ENCODE results near the gene ACACA.
"Not testable (repeated sequence)": the region's sequence is repeated elsewhere in the genome, so short reads cannot be mapped to it uniquely, and the experiment has no call there.

The ACACA gene

DNA sequence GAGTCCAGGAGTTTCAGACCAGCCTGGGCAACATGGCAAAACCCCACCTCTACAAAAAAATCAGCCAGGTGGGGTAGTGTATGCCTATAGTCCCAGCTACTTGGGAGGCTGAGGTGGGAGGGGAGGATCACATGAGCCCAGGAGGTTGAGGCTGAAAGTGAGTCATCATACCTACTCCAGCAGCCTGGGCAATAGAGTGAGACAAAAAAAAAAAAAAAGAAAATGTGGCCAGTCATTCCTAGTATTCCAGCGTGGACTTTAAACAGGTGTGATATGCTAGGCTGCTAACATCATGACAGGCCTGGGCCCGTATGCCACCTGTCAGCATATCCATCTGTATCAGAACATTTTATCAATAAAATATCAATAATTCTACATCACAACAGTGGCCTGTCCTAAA is 314.6 kb downstream of the ACACA start:
- DNase-seq = no peak

DNA sequence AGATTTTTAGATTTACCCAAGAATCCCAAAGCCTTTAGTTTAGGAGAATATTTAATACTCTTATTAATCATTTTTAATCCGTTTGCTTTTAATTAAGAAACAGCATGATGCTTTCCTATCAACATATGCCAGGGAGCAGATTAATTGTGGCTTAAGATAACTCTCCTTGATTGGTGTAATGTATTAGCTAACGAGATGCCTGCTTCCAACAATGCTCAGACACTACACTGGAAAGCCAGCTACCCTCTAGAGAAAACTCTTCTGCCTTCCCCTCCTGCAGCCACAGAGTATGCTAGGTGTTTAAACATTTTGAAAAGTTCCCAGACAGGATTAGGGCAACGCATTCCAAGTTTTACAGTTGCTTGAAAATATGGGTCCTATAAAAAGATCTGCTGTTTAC is 315.7 kb downstream of the ACACA start:
- no peak for DNase-seq

GRCh38 chr17:37089956-37090355 is 316.7 kb downstream of the ACACA start:
- DNase-seq = peak; percentile 47

DNA sequence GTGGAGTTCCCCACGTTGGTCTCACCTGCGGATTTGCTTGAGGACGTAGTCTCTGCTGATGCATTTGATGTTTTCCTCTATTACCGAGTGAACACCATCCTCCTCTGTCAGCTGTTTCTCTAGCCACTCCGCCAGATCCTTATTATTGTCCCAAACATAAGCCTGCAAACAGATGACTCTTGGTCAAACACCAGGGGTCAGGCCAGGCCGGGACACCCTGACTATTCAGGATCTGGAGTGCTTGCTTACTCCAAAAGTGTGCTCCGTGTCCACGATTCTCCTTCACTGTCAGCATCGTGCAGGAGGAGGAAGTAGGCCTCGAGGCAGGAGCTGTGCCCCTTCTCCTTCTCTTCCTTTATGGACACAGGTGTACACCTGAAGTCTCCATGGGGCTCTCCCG is 317.7 kb downstream of the ACACA start:
- DNase-seq = no peak

- no peak for DNase-seq
Observed at GRCh38 chr17:37088459-37088858, 318.2 kb downstream of the ACACA start.

GRCh38 chr17:37087683-37088082 is 319.0 kb downstream of the ACACA start:
- no peak for DNase-seq

DNA sequence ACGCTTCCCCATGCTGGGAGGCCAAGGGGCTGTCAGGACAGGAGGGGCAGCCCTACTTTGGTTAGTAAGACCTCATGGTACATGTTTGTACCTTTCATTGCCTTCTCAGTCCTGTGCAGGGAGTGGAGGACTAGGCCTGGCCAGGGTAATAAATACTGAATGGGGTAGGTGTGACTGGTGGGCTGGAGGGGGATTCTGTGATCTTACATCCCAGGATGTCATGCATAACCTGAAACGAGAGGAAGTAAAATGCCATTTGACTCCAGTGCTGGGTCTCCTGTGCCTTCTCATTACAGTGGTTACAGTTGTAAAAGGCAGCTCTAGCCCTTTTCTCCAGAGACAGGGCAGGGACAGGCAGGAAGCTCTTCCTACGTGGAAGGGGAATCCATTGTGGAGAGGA is 319.7 kb downstream of the ACACA start:
- no peak for DNase-seq

DNA sequence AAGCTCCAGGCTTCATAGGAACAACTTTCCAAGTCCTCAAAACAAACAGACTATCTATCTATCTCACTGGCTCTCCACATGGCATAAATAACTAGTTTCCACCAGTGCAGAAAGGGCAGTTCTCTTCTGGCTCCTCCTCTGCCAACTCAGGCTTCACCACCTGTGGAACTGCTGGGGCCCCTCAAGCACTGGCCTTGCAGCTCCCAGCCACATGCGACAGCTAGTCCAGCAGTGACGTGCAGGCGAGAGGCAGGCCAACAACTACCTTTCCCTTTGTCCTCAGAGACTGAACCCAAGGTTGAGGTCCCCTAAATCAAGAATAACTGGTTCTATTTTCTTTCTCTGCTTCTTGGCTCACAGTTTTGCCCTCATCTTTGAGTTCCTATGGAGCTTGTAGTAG is 320.3 kb downstream of the ACACA start:
- DNase-seq = no peak

- DNase-seq = no peak
Observed at GRCh38 chr17:37084372-37084771, 322.3 kb downstream of the ACACA start.

DNA sequence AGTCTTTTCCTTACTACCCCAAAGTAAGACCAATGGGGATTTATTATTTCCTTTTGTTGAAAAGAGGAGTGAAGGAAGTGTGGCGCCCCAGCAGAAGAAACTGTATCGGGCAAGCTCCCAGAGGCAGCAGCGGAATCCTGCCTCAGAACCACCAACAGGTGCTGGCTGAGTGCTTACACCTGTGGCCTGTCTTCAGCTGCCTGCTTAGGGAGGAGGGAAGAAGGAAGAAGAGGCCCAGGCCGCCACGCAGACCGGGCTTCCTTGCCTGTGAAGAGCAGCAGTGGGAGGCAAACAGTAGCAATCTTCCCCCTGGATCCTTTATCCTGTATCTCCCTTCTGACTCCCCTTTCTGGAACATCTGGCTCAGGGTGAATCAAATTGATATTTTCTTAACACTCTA is 323.2 kb downstream of the ACACA start:
- no peak for DNase-seq

DNA sequence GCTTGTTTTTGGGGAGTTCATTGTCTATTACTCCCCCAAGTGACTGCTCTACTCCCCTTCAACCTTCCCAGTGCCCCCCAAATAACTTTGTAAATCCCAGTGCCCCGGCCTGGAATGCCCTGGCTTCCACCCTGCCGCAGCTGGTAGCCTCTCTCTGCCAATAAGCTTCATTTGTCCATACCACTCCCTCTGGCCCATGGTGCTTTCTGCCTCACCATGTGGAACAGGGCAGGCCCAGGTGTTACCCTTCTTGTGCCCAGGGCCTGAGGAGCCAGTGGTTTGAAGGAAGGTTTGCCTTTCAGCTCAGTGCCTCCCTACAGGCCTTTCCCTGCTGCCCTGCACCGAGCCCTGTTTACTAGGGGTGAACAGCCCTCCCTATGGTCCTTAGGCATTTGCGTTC is 323.7 kb downstream of the ACACA start:
- no peak for DNase-seq

DNA sequence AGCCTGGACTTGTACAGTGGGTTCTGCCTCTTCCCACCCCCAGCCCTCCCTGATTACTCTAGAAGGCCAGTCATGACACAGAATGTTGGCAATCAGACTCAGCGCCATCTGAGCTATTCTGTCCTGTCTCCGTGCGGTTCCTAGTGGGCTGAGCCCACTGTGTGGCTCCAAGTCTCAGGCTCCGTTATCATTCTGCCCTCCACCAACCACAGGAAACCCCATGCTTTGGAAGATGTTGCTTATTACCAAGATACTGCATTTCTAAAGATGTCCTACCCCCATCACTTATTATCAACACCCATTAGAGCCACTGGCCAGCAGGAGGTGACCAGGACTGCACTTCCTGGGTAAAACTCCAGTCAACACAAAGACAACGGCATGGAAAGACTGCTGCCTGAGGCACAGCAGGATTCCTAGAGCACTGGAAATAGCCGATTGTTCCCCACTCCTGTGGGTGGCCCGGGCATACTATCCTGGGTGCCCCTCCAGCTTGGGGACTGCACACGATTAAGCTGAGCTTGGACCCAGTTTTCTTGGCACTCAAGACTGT is 324.2 kb downstream of the ACACA start:
- no peak for DNase-seq

- no peak for DNase-seq
Observed at GRCh38 chr17:37081287-37081686, 325.3 kb downstream of the ACACA start.

GRCh38 chr17:37079735-37080134 is 326.9 kb downstream of the ACACA start:
- no peak for DNase-seq

- no peak for DNase-seq
Observed at GRCh38 chr17:37079065-37079708, 327.4 kb downstream of the ACACA start.

DNA sequence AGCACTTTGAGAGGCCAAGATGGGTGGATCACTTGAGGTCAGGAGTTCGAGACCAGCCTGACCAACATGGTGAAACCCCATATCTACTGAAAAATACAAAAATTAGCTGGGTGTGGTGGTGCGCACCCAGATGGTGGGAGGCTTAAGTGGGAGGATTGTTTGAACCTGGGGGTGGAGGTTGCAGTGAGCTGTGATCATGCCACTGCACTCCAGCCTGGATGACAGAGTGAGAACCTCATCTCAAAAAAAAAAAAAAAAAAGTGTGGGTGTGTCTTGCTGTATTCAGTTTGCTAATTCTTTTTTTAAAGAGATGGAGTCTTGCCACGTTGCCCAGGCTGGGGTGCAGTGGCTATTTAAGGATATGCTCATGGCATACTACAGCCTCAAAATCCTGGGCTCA is 333.2 kb downstream of the ACACA start:
- DNase-seq = not testable (repeated sequence)

DNA sequence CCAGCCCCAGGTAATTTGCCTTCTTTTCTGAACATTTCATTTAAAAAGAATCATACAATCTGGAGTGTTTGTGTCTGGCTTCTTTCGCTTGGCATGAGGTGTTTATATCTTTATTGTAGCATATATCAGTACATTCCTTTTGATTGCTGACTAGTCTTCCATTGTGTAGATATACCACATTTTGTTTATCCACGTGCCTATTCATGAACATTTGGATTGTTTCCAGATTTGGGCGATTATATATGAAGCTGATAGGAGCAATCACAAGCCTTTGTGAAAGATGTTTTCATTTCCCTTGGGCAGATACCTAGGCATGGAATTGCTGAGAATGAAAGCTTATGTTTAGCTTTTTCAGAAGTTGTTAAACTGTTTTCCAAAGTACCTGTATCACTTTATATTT is 337.5 kb downstream of the ACACA start:
- DNase-seq = no peak

- DNase-seq = no peak
Observed at GRCh38 chr17:37068266-37068665, 338.4 kb downstream of the ACACA start.

- no peak for DNase-seq
Observed at GRCh38 chr17:37067555-37068111, 339.0 kb downstream of the ACACA start.

DNA sequence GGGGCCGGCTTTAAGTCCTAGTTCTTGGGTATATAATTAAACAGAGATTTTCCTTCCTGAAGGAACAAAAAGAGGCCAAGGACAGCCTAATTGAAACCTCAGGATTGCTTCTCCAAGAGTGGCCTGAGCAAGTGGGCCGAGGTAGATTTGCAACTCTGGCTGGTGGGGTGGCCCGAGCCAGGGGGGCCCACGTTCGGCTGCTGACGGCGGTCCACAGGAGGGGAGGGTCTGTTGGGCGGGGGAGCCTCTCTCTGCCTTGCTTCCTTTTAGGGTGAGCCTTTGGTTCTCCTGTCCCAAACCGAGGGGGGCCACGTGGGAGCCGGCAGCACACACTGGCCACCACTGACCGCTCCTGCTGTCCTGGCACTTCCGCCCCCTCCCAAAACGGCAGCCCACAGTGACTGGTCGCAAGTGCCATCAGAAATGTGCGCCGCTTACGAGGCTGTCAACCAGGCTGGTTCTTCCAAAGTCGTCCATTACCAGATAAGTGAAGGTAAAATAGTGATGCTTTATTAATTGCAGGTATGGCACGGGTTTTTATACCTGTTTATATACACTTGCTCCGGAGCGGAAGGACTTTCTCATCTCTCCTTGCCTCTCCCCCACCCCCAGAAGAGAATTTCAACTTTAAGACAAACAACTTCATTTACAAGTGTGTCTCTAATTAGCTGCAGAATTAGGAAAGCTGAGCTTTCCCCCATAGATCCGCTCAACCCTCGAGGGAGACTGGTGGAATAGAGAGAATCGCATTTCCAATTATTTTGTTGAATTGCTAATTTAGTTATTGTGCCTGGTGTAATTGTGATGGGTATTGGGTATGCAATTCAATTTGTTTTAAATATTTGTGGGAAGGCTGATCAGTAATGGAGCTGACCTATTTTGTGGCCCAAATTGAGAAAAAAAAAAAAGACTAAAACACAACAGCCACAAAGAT is 340.0 kb downstream of the ACACA start:
- no peak for DNase-seq

DNA sequence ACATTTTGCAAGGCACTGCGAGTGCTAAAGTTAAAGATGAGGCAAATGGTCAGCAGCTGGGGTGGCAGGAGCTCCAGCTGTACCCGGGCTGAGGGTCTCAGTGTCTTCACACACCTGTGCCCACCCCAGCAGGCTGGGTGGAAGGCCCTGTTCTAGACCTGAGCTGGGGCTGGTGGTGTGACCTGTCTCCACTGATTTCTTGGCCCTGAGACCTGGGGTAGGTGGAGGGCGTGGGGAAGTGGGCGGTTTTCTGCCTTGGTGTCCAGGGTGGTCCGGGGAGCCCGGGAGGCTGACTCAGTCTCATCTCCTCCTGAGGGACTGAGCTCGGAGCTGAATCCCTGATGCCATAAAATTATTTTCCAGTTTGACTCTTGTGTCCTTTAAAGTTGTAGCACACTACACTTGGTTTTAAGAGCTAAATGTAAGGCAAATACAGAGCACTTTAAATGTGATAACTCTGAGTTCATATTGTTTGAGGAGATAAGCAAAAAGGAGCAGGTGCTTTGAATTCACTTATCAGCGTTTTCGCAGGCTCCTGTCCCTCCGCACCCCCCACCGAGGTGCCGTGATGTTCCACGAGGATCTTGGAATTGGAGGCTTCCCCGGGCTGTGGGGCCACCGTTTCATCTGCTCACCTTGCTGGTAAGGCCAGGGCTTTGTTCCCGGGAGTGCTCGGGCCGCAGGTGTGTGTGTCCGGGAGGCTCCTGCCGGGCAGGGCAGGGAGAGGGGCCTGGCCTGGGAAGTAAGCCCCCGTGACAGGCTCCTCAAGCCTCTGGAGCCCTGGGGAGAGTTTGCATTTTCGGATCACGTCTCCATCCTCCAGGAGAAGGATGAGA is 340.9 kb downstream of the ACACA start:
- no peak for DNase-seq

GRCh38 chr17:37064956-37065355 is 341.7 kb downstream of the ACACA start:
- DNase-seq = no peak

GRCh38 chr17:37064206-37064605 is 342.4 kb downstream of the ACACA start:
- no peak for DNase-seq

All from activated naive CD4-positive, alpha-beta T cell treated with Interleukin-2 at 50 U/mL for 16 hours (primary cell).